GM12878 (cell line): ENCODE results near the gene CFHR3. TPM values are rescaled to one million over a fixed set of nuclear protein-coding genes. Genes with fewer than 3 reads are reported as not detected.

Experiments used
- ATAC-seq: fragments of 200-7000 bp; cut with Tn5 transposase; 3 replicates; pipeline ENCODE4 v1.9.1; 2020; ENCODE audit warnings: mild to moderate bottlenecking, moderate library complexity
- BruUV-seq: library from RNA; stranded (reverse); fragments of 400-500 nt; replicated peaks from 2 replicates; lab custom pipeline; 2021; lab: Mats Ljungman, UMichigan
- CTCF ChIA-PET: fragments of 300-600 bp; sonication (Branson Sonifier 250); formaldehyde crosslinking; extraction: SDS; loops from one replicate; lab custom pipeline; 2021; ENCODE audit warnings: inconsistent platforms; lab: Yijun Ruan, JAX
- POLR2A ChIA-PET: fragments of 350-600 bp; formaldehyde crosslinking; extraction: SDS; loops from one replicate; lab custom pipeline; 2021; ENCODE audit warnings: inconsistent platforms; lab: Charles Lee
- RAD21 ChIA-PET: fragments of 300-600 bp; sonication (Branson Sonifier 250); formaldehyde crosslinking; loops from one replicate; lab custom pipeline; 2023; ENCODE audit warnings: antibody characterized with exemption; ENCODE audit not compliant: unreplicated experiment; lab: Charles Lee
- SMC1A ChIA-PET: fragments of 300-600 bp; sonication (Branson Sonifier 250); formaldehyde crosslinking; loops from one replicate; lab custom pipeline; 2023; ENCODE audit not compliant: unreplicated experiment, uncharacterized antibody; lab: Charles Lee
- DNase-seq: peaks from one replicate; pipeline ENCODE4 v3.0.0-alpha.2; 2011; ENCODE audit warnings: low read depth, low spot score
- FAIRE-seq: peaks from 3 replicates; lab custom pipeline; 2011; peaks lifted over from hg19 to GRCh38; lab: Jason Lieb, UNC
- H2AFZ ChIP-seq: 2 replicates; pipeline ENCODE4 v1.6.0; 2011; ENCODE audit warnings: low read depth, low read length, control low read depth; ENCODE audit not compliant: control insufficient read depth
- H3K27ac ChIP-seq: 2 replicates; pipeline ENCODE4 v1.5.1; 2011; ENCODE audit warnings: control low read depth; ENCODE audit not compliant: control insufficient read depth, insufficient read depth
- H3K27me3 ChIP-seq, 2 experiments: replicated peaks in 1 of 2; 2 replicates each; pipeline versions ENCODE4 v1.6.0 to v1.6.1; 2011; ENCODE audit warnings: low read length in 1 of 2; ENCODE audit not compliant: control insufficient read depth in 2 of 2, insufficient read depth in 2 of 2
- H3K36me3 ChIP-seq, 2 experiments: 2 replicates each; pipeline ENCODE4 v1.5.1; 2011; ENCODE audit warnings: low read length in 1 of 2; ENCODE audit not compliant: control insufficient read depth in 2 of 2, insufficient read depth in 2 of 2
- H3K4me1 ChIP-seq: 2 replicates; pipeline ENCODE4 v1.6.1; 2011; ENCODE audit warnings: mild to moderate bottlenecking, low read length, moderate library complexity, mixed read lengths; ENCODE audit not compliant: control insufficient read depth, insufficient read depth
- H3K4me2 ChIP-seq: 2 replicates; pipeline ENCODE4 v1.6.0; 2011; ENCODE audit warnings: control low read depth; ENCODE audit not compliant: control insufficient read depth, insufficient read depth
- H3K4me3 ChIP-seq: fragments of 200-600 bp; sonication (generic); 2 replicates; pipeline ENCODE4 v1.5.1; 2016
- H3K79me2 ChIP-seq: 2 replicates; pipeline ENCODE4 v1.6.0; 2011; ENCODE audit warnings: low read length; ENCODE audit not compliant: control insufficient read depth, insufficient read depth
- H3K9ac ChIP-seq: 2 replicates; pipeline ENCODE4 v1.8.0; 2011; ENCODE audit warnings: low read length, control low read depth, mixed read lengths; ENCODE audit not compliant: control insufficient read depth, insufficient read depth
- H3K9me3 ChIP-seq: replicated peaks from 3 replicates; pipeline ENCODE4 v1.5.1; 2011; ENCODE audit warnings: mild to moderate bottlenecking, low read length; ENCODE audit not compliant: control insufficient read depth, insufficient read depth
- H4K20me1 ChIP-seq: 2 replicates; pipeline ENCODE4 v1.6.0; 2011; ENCODE audit not compliant: control insufficient read depth, insufficient read depth
- CHD1 ChIP-seq: IDR thresholded peaks from 2 replicates; pipeline ENCODE4 v1.6.1; 2012; ENCODE audit warnings: low read depth, low read length, improper control_type of control experiment
- EZH2 ChIP-seq: IDR thresholded peaks from 2 replicates; pipeline ENCODE4 v1.6.1; 2012; ENCODE audit warnings: low read depth, mild to moderate bottlenecking, control low read depth, inconsistent platforms, low read length, borderline replicate concordance; ENCODE audit not compliant: control insufficient read depth
- FOXM1 ChIP-seq: IDR thresholded peaks from 2 replicates; pipeline ENCODE4 v1.6.1; 2012; ENCODE audit warnings: low read depth, mild to moderate bottlenecking, inconsistent platforms, low read length, moderate library complexity
- GABPA ChIP-seq: IDR thresholded peaks from 2 replicates; pipeline ENCODE4 v1.6.1; 2014; ENCODE audit warnings: antibody characterized with exemption, low read depth, mild to moderate bottlenecking, inconsistent platforms
- HDAC6 ChIP-seq: fragments of 200-600 bp; sonication (generic); IDR thresholded peaks from one replicate; pipeline ENCODE4 v1.8.0; 2017; ENCODE audit warnings: antibody characterized with exemption; ENCODE audit not compliant: unreplicated experiment
- IKZF2 ChIP-seq, 2 experiments: fragments of 450-650 bp; IDR thresholded peaks; 2 replicates each; pipeline ENCODE4 v1.6.1; 2017; ENCODE audit warnings: mild to moderate bottlenecking in 2 of 2, moderate library complexity in 2 of 2
- IRF4 ChIP-seq: IDR thresholded peaks from 2 replicates; pipeline ENCODE4 v1.6.1; 2011; ENCODE audit warnings: low read depth, low read length
- JUNB ChIP-seq: IDR thresholded peaks from 2 replicates; pipeline ENCODE4 v1.6.1; 2016; ENCODE audit warnings: antibody characterized with exemption, mild to moderate bottlenecking
- MYB ChIP-seq: fragments of 150-350 bp; IDR thresholded peaks from 2 replicates; pipeline ENCODE4 v1.6.1; 2014; ENCODE audit warnings: mild to moderate bottlenecking, low read depth, low read length, borderline replicate concordance
- NR2C1 ChIP-seq: fragments of 450-650 bp; IDR thresholded peaks from 2 replicates; pipeline ENCODE4 v1.6.1; 2017; ENCODE audit warnings: antibody characterized with exemption, mild to moderate bottlenecking, moderate library complexity
- RB1 ChIP-seq: fragments of 450-650 bp; formaldehyde crosslinking; IDR thresholded peaks from 2 replicates; pipeline ENCODE4 v1.6.1; 2017; ENCODE audit warnings: mild to moderate bottlenecking, borderline replicate concordance
- SIX5 ChIP-seq: IDR thresholded peaks from 2 replicates; pipeline ENCODE4 v1.6.1; 2011; ENCODE audit warnings: mild to moderate bottlenecking, low read depth, low read length, moderate library complexity; ENCODE audit not compliant: severe bottlenecking
- SKIL ChIP-seq: fragments of 450-650 bp; IDR thresholded peaks from 2 replicates; pipeline ENCODE4 v1.6.1; 2017; ENCODE audit warnings: mild to moderate bottlenecking, low read depth, inconsistent platforms; ENCODE audit not compliant: poor library complexity, severe bottlenecking
- STAT1 ChIP-seq: fragments of 450-650 bp; conservative IDR thresholded peaks from 2 replicates; pipeline ENCODE4 v1.6.1; 2014; ENCODE audit warnings: antibody characterized with exemption, mild to moderate bottlenecking
- ZBTB4 ChIP-seq: fragments of 450-650 bp; formaldehyde crosslinking; IDR thresholded peaks from 2 replicates; pipeline ENCODE4 v1.4.0; 2022; ENCODE audit warnings: mild to moderate bottlenecking, moderate library complexity
- ZNF592 ChIP-seq: fragments of 450-650 bp; IDR thresholded peaks from 2 replicates; pipeline ENCODE4 v1.6.1; 2017; ENCODE audit warnings: mild to moderate bottlenecking, moderate library complexity
- ZZZ3 ChIP-seq: IDR thresholded peaks from 2 replicates; pipeline ENCODE4 v1.6.1; 2011; ENCODE audit warnings: low read depth; ENCODE audit not compliant: control insufficient read depth, insufficient read length
- in situ Hi-C: fragments of 300-500 bp; cut with MboI; formaldehyde crosslinking; loops from 9 replicates; pipeline ENCODE4 v1.14.3; 2018; ENCODE audit warnings: mixed read lengths
- intact Hi-C: fragments of 100-400 bp; cut with micrococcal nuclease; formaldehyde crosslinking; loops from one replicate; pipeline ENCODE4 v1.14.2; 2022; ENCODE audit not compliant: unreplicated experiment
- polyA plus RNA-seq, 11 experiments: library from polyadenylated mRNA; depleted of rRNA in 4 of 11; unstranded in 6 of 11; stranded (reverse) in 5 of 11; fragments of >200 nt; fragmentation: Nextera tagmentation in 4 of 11; fragmentation: Illumina TruSeq in 1 of 11; extraction: Ambion mirVana in 4 of 11; extraction: Trizol in 1 of 11; gene quantifications; 1 replicate in 1 of 11; 2 replicates in 10 of 11; pipeline versions ENCODE4 v1.2.1 to v1.2.3, GENCODE V29; 2011 to 2016; ENCODE audit warnings: inconsistent platforms in 2 of 11, missing spikeins in 2 of 11, low read depth in 1 of 11
- total RNA-seq, 4 experiments: library from RNA; depleted of rRNA in 3 of 4; stranded (reverse); fragments of >200 nt in 3 of 4; fragmentation: Illumina TruSeq in 1 of 4; extraction: Trizol in 1 of 4; gene quantifications; 2 replicates each; pipeline versions ENCODE4 v1.2.1 to v1.2.3, GENCODE V29; 2013 to 2021

The CFHR3 gene
- total and polyA plus RNA-seq, 10 of the 15 experiments (the other 5 are each of a cell fraction or from before 2014, with no cell fraction given) = 0.17 TPM; not detected in 9

- Histone ChIP-seq H3K9me3 (no peaks in the 10 kb centered on the region; the same call in 2 of the 3 replicates), H2AFZ (no peak overlapping the region), H3K27me3 (no peaks in the 10 kb centered on the region), H3K4me1 (no peaks in the 10 kb centered on the region), H3K27ac (no peak overlapping the region), H3K9ac (no peak overlapping the region), H3K4me2 (no peak overlapping the region), H3K79me2 (no peaks in the 10 kb centered on the region), H3K36me3 (no peaks in the 10 kb centered on the region), H4K20me1 (no peaks in the 10 kb centered on the region), H3K4me3 (no peak overlapping the region)
- ChIA-PET CTCF (interaction anchor here (1.0 kb wide), 1 partner anchor 11 kb away, joined by 3 read pairs; no protein-coding TSS in a partner anchor), RAD21 (no interaction called here), SMC1A (no interaction called here), POLR2A (no interaction called here)
- in situ Hi-C loops (no loop called here), intact Hi-C loops (no loop called here)
- no peak for FAIRE-seq
- no peak for DNase-seq
- no peak for ATAC-seq
- BruUV-seq = no TSS peak
- no peak for TF ChIP-seq JUNB
- TF ChIP-seq IKZF2 (IDR thresholded peaks at IDR 0.05) = no peak
- TF ChIP-seq GABPA = no peak
- no peak for TF ChIP-seq SIX5
- TF ChIP-seq CHD1 = no peak
- no peak for TF ChIP-seq HDAC6
- no peak for TF ChIP-seq NR2C1
- no peak for TF ChIP-seq ZBTB4 (CRISPR knock-in tag)
- TF ChIP-seq IRF4 = no peak
- no peak for TF ChIP-seq SKIL
- no peak for TF ChIP-seq MYB
- TF ChIP-seq ZZZ3 = no peak
- no peak for TF ChIP-seq EZH2
- TF ChIP-seq STAT1 = no peak
- no peak for TF ChIP-seq ZNF592
- TF ChIP-seq FOXM1 = no peak
- TF ChIP-seq RB1 = no peak
Observed at GRCh38 chr1:196734006-196734405, 40.6 kb upstream of the CFHR3 start.
